DOHH2 (cell line): ENCODE results near the gene KREMEN1.

Experiments used
- H3F3A ChIP-seq: fragments of 200-600 bp; sonication (generic), shearing (Covaris generic); 2 replicates; pipeline ENCODE4 v1.6.0; 2016; ENCODE audit warnings: antibody characterized with exemption, mild to moderate bottlenecking; ENCODE audit not compliant: control insufficient read depth, insufficient read depth
- H3K27ac ChIP-seq: fragments of 200-600 bp; sonication (generic); 2 replicates; pipeline ENCODE4 v1.5.1; 2014; ENCODE audit warnings: low read depth, mild to moderate bottlenecking, low read length, moderate library complexity
- H3K27me3 ChIP-seq: fragments of 200-600 bp; sonication (generic); 2 replicates; pipeline ENCODE4 v1.6.1; 2014; ENCODE audit warnings: mild to moderate bottlenecking, low read length, mixed read lengths; ENCODE audit not compliant: control insufficient read depth
- H3K36me3 ChIP-seq: fragments of 200-600 bp; sonication (generic); 2 replicates; pipeline ENCODE4 v1.6.1; 2014; ENCODE audit warnings: mild to moderate bottlenecking, low read length, moderate library complexity, mixed read lengths; ENCODE audit not compliant: control insufficient read depth
- H3K4me1 ChIP-seq: fragments of 200-600 bp; sonication (generic); 2 replicates; pipeline ENCODE4 v1.6.1; 2014; ENCODE audit warnings: mild to moderate bottlenecking, low read length, mixed read lengths; ENCODE audit not compliant: control insufficient read depth
- H3K4me2 ChIP-seq: fragments of 200-600 bp; sonication (generic); 2 replicates; pipeline ENCODE4 v1.6.0; 2014; ENCODE audit warnings: mild to moderate bottlenecking, low read length, moderate library complexity
- H3K4me3 ChIP-seq: fragments of 200-600 bp; sonication (generic); 2 replicates; pipeline ENCODE4 v1.5.1; 2014; ENCODE audit warnings: mild to moderate bottlenecking, low read length, mixed read lengths
- H3K79me2 ChIP-seq: fragments of 200-600 bp; sonication (generic); 2 replicates; pipeline ENCODE4 v1.6.1; 2014; ENCODE audit warnings: mild to moderate bottlenecking, low read length, mixed read lengths; ENCODE audit not compliant: control insufficient read depth
- H3K9me2 ChIP-seq: fragments of 200-600 bp; sonication (generic); replicated peaks from 2 replicates; pipeline ENCODE4 v1.6.1; 2014; ENCODE audit warnings: mild to moderate bottlenecking, low read length, mixed read lengths; ENCODE audit not compliant: control insufficient read depth
- H3K9me3 ChIP-seq: fragments of 200-600 bp; sonication (generic); 2 replicates; pipeline ENCODE4 v1.6.1; 2014; ENCODE audit warnings: antibody characterized with exemption, low read length, mixed read lengths; ENCODE audit not compliant: control insufficient read depth, insufficient read depth
- H4K20me1 ChIP-seq: fragments of 200-600 bp; sonication (generic); 2 replicates; pipeline ENCODE4 v1.6.0; 2014; ENCODE audit warnings: low read depth, mild to moderate bottlenecking, antibody characterized with exemption, low read length, moderate library complexity; ENCODE audit not compliant: control insufficient read depth, insufficient read depth
- EZH2phosphoT487 ChIP-seq: fragments of 200-600 bp; sonication (generic); IDR thresholded peaks from 2 replicates; pipeline ENCODE4 v1.6.1; 2017; ENCODE audit warnings: borderline replicate concordance, mild to moderate bottlenecking, antibody characterized with exemption, low read length, moderate library complexity, mixed read lengths
- TF ChIP-seq, protein P1 (sequence below): fragments of 200-600 bp; sonication (generic); IDR thresholded peaks from one replicate; pipeline ENCODE4 v1.5.1; 2014; ENCODE audit warnings: antibody characterized with exemption, mild to moderate bottlenecking, low read depth, low read length; ENCODE audit not compliant: poor library complexity, severe bottlenecking

KREMEN1 gene

DNA sequence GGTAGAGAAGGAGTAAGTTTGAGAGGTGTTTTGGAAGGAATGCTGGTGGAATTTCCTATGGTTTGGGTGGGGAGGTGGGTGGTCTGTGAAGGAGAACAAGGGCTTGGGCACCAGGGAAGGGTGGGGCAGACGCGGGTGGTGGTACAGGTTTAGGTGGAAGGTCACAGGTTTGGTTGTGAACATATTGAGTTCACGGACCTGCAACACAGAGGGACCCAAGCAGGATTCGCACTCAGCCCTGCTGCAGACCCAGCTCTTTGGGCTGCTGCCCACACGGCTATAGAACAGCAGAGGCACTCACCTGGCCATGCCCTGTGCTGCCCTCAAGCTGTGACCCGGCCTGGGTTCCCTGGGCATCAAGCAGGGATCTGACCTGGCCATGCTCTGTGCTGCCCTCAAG lies 99.4 kb downstream of the KREMEN1 start:
- Histone ChIP-seq H3K9me2 (no peaks in the 10 kb centered on the region), H3K4me1 (peaks cover 6% of the 10 kb centered on the region)
- TF ChIP-seq, protein P1, sequence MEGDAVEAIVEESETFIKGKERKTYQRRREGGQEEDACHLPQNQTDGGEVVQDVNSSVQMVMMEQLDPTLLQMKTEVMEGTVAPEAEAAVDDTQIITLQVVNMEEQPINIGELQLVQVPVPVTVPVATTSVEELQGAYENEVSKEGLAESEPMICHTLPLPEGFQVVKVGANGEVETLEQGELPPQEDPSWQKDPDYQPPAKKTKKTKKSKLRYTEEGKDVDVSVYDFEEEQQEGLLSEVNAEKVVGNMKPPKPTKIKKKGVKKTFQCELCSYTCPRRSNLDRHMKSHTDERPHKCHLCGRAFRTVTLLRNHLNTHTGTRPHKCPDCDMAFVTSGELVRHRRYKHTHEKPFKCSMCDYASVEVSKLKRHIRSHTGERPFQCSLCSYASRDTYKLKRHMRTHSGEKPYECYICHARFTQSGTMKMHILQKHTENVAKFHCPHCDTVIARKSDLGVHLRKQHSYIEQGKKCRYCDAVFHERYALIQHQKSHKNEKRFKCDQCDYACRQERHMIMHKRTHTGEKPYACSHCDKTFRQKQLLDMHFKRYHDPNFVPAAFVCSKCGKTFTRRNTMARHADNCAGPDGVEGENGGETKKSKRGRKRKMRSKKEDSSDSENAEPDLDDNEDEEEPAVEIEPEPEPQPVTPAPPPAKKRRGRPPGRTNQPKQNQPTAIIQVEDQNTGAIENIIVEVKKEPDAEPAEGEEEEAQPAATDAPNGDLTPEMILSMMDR, result no peak
- TF ChIP-seq EZH2phosphoT487, result no peak

DNA sequence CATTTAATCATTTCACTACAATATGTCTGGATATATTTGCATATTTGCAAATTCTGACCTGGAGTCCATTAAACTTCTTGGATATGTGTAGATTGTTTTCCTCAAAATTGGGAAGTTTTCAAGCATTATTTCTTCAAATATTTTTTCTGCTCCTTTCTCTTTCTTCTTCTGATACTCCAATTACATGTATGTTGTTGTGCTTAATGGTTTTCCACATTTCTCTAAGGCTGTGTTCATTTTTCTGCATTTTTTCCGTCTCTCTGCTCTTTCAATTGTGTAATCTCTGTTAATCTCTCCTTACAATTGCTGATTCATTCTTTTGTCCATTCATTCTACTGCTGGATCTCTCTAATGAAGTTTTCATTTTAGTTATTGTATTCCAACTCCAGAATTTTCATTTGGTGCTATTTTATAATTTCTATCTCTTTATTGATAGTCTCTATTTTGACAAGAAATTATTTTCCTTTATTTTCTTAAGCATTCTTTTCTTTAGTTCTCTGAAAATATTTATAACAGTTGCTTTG lies 102.5 kb downstream of the KREMEN1 start:
- peaks cover 8% of the 10 kb centered on the region; the same call in 1 of the 2 replicates for H3K27me3 ChIP-seq
- no peak overlapping the region for H3K4me3 ChIP-seq
- no peak overlapping the region for H3K4me2 ChIP-seq
- no peaks in the 10 kb centered on the region for H3K79me2 ChIP-seq
- no peaks in the 10 kb centered on the region for H3K4me1 ChIP-seq
- no peaks in the 10 kb centered on the region for H3K9me2 ChIP-seq
- H3K36me3 ChIP-seq, result no peaks in the 10 kb centered on the region
- H4K20me1 ChIP-seq, result no peaks in the 10 kb centered on the region
- H3K27ac ChIP-seq, result no peak overlapping the region
- no peaks in the 10 kb centered on the region for H3F3A ChIP-seq
- no peaks in the 10 kb centered on the region for H3K9me3 ChIP-seq
- TF ChIP-seq, protein P1, result no peak
- TF ChIP-seq EZH2phosphoT487, result no peak

More for the DNA sequence above, 99.4 kb downstream of the KREMEN1 start:
- no peaks in the 10 kb centered on the region for H3K36me3 ChIP-seq
- no peaks in the 10 kb centered on the region for H3K9me3 ChIP-seq
- H3K27me3 ChIP-seq, result peaks cover 14% of the 10 kb centered on the region; the same call in 1 of the 2 replicates
- H4K20me1 ChIP-seq, result no peaks in the 10 kb centered on the region
- no peak overlapping the region for H3K4me2 ChIP-seq
- no peaks in the 10 kb centered on the region for H3K79me2 ChIP-seq
- no peak overlapping the region for H3K4me3 ChIP-seq
- H3K27ac ChIP-seq, result no peak overlapping the region
- no peaks in the 10 kb centered on the region for H3F3A ChIP-seq

DNA sequence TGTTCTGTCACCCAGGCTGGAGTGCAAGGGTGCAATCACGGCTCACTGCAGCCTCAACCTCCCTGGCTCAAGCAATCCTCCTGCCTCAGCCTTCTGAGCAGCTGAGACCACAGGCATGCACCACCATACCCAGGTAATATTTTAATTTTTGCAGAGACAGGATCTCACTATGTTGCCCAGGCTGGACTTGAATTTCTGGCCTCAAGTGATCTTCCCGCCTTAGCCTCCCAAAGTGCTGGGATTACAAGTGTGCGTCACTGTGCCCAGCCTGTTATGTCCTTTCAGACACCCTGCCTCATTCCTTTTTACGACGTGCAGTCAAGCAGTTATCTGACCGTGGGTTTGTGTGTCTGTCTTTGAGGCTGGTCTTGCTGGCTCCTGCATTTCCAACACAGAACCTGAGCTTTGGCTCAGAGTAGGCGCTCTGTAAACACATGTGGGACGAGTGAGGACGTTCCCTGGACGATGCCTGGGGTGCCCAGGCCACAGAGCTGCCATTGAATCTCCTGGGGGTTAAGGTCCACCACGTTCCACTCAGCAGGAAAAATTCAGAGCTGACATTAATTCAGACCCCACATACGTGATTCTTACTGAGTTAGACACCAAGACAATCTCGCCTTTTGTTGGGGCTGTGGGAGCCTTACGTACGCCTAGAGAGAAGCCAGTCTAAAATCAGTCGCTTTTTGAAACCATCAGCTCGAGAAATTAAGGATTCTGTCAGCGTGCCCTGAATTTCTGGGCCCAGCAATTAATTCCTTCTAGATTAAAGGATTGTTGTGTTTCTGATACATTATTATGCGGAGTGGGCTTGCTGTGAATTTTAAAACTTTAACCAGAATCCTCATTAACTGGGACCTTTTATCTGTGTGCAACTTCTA lies 111.4 kb downstream of the KREMEN1 start:
- Histone ChIP-seq H3K9me3 (no peaks in the 10 kb centered on the region), H3K36me3 (no peaks in the 10 kb centered on the region), H3F3A (no peaks in the 10 kb centered on the region), H3K27ac (no peak overlapping the region), H3K4me3 (no peak overlapping the region), H3K9me2 (no peaks in the 10 kb centered on the region), H3K4me1 (no peaks in the 10 kb centered on the region), H4K20me1 (no peaks in the 10 kb centered on the region), H3K79me2 (no peaks in the 10 kb centered on the region), H3K4me2 (no peak overlapping the region), H3K27me3 (no peaks in the 10 kb centered on the region)
- TF ChIP-seq, protein P1, result no peak
- TF ChIP-seq EZH2phosphoT487, result no peak
